ENCODE measurements around the gene ZNF593. TPM values are rescaled to one million over a fixed set of nuclear protein-coding genes. Genes with fewer than 3 reads are reported as not detected.

The ZNF593 gene
- polyA plus RNA-seq = 100 to 1,000 TPM in 2 of 4 donors, 10 to 100 TPM in 2; 27.7 to 152 (median 94.7) TPM
- long read RNA-seq, donor 1 = 0 reads
- long read RNA-seq, donor 2, transcript ZNF593-202 (3 exons, 675 nt) = major isoform, 27 of 27 reads
- long read RNA-seq, donor 2, partial matches to known transcripts = 0 of 27 reads
- long read RNA-seq, donor 2, other reads (novel, unspliced or antisense) = 0 of 27 reads
- long read RNA-seq, donor 3, transcript ZNF593-202 (3 exons, 675 nt) = major isoform, 33 of 34 reads
- long read RNA-seq, donor 3, partial matches to known transcripts = 0 of 34 reads
- long read RNA-seq, donor 3, other reads (novel, unspliced or antisense) = 0 of 34 reads
- long read RNA-seq, donor 4 = 0 reads
- long read RNA-seq, donor 5, transcript ZNF593-202 (3 exons, 675 nt) = major isoform, 6 of 6 reads
- long read RNA-seq, donor 5, partial matches to known transcripts = 0 of 6 reads
- long read RNA-seq, donor 5, other reads (novel, unspliced or antisense) = 0 of 6 reads
- long read RNA-seq, donor 6, transcript ZNF593-202 (3 exons, 675 nt) = major isoform, 28 of 29 reads
- long read RNA-seq, donor 6, partial matches to known transcripts = 0 of 29 reads
- long read RNA-seq, donor 6, other reads (novel, unspliced or antisense) = 0 of 29 reads
- long read RNA-seq, donor 7 = 0 reads
- long read RNA-seq, donor 8, partial matches to known transcripts = 0 of 2 reads
- long read RNA-seq, donor 8, other reads (novel, unspliced or antisense) = 0 of 2 reads
- long read RNA-seq, donor 9, partial matches to known transcripts = 0 of 4 reads
- long read RNA-seq, donor 9, other reads (novel, unspliced or antisense) = 0 of 4 reads
- long read RNA-seq, donor 10, transcript ZNF593-202 (3 exons, 675 nt) = major isoform, 17 of 17 reads
- long read RNA-seq, donor 10, partial matches to known transcripts = 0 of 17 reads
- long read RNA-seq, donor 10, other reads (novel, unspliced or antisense) = 0 of 17 reads

DNA sequence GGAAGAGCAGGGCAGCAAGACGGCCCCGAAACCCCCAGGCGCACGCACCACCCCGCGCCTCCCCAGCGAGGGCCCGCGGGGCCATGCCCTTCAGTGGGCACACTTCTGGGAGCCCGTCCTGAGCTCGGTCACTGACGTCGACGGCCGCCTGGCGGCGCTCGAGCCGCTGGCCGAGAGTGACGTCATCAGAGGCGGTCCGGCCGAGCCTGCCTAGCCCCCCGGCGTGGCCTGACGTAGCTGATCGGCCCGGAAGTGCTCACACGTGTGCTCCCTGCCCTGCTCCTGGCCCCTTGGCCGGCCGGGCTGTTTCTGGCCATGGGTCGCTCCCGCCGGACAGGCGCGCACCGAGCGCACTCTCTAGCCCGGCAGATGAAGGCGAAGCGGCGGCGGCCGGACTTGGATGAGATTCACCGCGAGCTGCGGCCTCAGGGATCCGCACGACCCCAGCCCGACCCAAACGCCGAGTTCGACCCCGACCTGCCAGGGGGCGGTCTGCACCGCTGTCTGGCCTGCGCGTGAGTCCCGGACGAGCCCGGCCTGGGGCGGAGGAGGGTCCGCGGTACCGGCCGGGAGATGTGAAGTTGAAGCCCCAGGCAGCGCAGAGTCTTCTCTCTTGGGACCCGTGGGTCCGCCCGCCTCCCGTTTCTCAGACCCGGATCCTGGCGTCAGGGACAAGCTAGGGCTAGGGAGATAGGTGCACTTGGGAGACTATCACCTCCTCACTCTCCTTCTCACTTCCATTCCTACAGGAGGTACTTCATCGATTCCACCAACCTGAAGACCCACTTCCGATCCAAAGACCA lies at the start of gene ZNF593:
TSS of gene ZNF593 (plus strand) at position 240 of the 803 bp plus-strand sequence. CDS start at position 316, 76 bp downstream.
- DNase-seq (peak; percentile 88 to 94), FAIRE-seq (no peak)
- H3K4me3 ChIP-seq (ENCODE audit: low read depth in 1 of 3, low read length in 3 of 3) = peak within 1 kb of the TSS; percentile 64 to 88 (median 64)
- no peaks in the 10 kb centered on the region for H3K27me3 ChIP-seq (ENCODE audit: control insufficient read depth in 3 of 3, insufficient read depth in 3 of 3, low read length in 3 of 3)
- H3K9me3 ChIP-seq (ENCODE audit: control insufficient read depth in 2 of 2, insufficient read depth in 1 of 2, low read depth in 1 of 2, low read length in 1 of 2) = no peaks in the 10 kb centered on the region
- peak within 1 kb of the TSS; percentile 34 to 90 (median 74) for H3K27ac ChIP-seq (ENCODE audit: low read depth in 1 of 3, low read length in 2 of 3)
- peaks cover 0 to 22% (median 0%) of the 10 kb centered on the region in 3 donors for H3K4me1 ChIP-seq (ENCODE audit: control insufficient read depth in 3 of 3, insufficient read depth in 2 of 3, low read depth in 1 of 3, low read length in 2 of 3)
- peaks cover 0 to 15% (median 0%) of the 10 kb centered on the region in 3 donors for H3K36me3 ChIP-seq (ENCODE audit: control insufficient read depth in 3 of 3, insufficient read depth in 2 of 3, low read depth in 1 of 3, low read length in 3 of 3)
- WGBS, 3 donors = 1% methylated on average over 57 to 76 of the region's 76 CpGs

DNA sequence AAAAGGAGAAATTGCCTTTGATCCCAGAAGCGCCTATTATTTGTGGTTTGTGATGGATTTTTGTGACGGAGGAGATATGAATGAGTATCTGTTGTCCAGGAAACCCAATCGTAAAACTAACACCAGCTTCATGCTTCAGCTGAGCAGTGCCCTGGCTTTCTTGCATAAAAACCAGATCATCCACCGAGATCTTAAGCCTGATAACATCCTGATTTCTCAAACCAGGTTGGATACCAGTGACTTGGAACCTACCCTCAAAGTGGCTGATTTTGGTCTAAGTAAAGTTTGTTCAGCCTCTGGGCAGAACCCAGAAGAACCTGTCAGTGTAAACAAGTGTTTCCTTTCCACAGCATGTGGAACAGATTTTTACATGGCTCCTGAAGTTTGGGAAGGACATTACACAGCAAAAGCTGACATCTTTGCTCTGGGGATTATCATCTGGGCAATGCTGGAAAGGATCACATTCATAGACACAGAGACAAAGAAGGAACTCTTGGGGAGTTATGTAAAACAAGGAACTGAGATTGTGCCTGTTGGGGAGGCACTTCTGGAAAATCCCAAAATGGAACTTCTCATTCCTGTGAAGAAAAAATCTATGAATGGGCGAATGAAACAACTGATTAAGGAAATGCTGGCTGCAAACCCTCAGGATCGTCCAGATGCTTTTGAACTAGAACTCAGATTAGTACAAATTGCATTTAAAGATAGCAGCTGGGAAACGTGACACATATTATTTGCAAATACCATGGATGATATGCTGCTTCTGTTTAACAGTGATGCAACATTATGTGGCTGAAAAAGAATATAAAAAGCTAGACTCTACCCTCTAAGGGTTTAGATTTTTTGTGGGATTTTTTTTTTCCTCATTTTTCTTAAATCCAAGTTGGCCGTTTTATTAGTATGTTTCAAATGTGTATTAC lies 47.6 kb upstream of the ZNF593 start:
- Histone ChIP-seq H3K4me1 (ENCODE audit: control insufficient read depth in 3 of 3, insufficient read depth in 2 of 3, low read depth in 1 of 3, low read length in 2 of 3) (peaks cover 0 to 8% (median 0%) of the 10 kb centered on the region in 3 donors), H3K36me3 (ENCODE audit: control insufficient read depth in 3 of 3, insufficient read depth in 2 of 3, low read depth in 1 of 3, low read length in 3 of 3) (peaks cover 2 to 24% (median 4%) of the 10 kb centered on the region in 3 donors), H3K4me3 (ENCODE audit: low read depth in 1 of 3, low read length in 3 of 3) (no peak overlapping the region), H3K27ac (ENCODE audit: low read depth in 1 of 3, low read length in 2 of 3) (peak overlapping the region in 1 of 3 donors; percentile 56), H3K27me3 (ENCODE audit: control insufficient read depth in 3 of 3, insufficient read depth in 3 of 3, low read length in 3 of 3) (no peaks in the 10 kb centered on the region), H3K9me3 (ENCODE audit: control insufficient read depth in 2 of 2, insufficient read depth in 1 of 2, low read depth in 1 of 2, low read length in 1 of 2) (no peaks in the 10 kb centered on the region)
- peak; percentile 53 for FAIRE-seq
- WGBS, 3 donors = 51 to 66% (median 62%) methylated on average over 8 of the region's 8 CpGs
- DNase-seq = no peak

DNA sequence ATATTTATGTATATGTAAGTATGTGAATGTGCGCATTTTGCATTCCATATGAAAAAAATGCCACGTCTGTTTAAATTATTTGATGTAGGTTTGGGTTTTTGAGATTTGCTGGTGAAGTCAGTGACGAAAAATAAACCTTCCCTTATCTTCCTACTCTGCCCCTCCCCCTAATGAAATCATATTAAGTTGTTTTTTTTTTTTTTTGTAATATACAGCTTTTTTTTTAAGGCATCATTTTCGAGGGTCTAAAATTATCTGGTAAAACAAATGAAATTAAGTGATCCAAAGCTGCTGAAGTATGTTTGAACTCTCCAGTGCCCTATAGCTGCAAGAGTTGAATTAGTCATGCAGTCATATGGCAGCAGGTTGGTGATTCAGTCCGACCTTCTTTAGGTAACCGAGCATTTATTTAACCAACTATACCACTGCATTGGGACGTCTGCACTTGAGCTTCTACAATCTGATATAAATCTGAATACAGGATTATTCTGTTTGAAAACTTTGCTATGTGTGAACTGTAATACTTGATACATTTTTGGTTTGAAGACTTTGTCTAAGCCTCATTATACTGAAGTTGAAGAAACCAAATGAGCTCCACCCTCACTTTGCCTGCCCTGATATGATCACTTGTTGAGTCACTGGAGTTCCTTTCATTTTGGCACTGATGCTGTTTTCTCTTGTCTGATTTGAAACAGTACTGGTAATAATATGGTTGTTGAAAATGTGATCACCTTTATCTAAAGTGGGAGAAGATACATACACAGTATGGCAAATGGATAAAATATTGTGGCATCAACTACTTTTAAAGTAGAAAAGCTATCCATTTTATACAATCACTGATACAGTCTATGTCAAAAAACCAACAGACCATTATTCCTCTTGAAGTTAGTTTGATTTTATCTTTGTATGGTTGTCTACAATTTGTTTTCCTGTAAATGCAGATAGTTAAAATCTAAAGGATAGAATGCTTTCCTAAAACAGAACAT lies 46.4 kb upstream of the ZNF593 start:
- no peaks in the 10 kb centered on the region for H3K27me3 ChIP-seq (ENCODE audit: control insufficient read depth in 3 of 3, insufficient read depth in 3 of 3, low read length in 3 of 3)
- H3K27ac ChIP-seq (ENCODE audit: low read depth in 1 of 3, low read length in 2 of 3) = no peak overlapping the region
- FAIRE-seq (no peak), DNase-seq (peak in 1 of 2 donors; percentile 36)
- peaks cover 2 to 13% (median 4%) of the 10 kb centered on the region in 3 donors for H3K36me3 ChIP-seq (ENCODE audit: control insufficient read depth in 3 of 3, insufficient read depth in 2 of 3, low read depth in 1 of 3, low read length in 3 of 3)
- WGBS, 3 donors = 74 to 86% (median 81%) methylated on average over 7 of the region's 7 CpGs
- H3K4me1 ChIP-seq (ENCODE audit: control insufficient read depth in 3 of 3, insufficient read depth in 2 of 3, low read depth in 1 of 3, low read length in 2 of 3) = peaks cover 0 to 17% (median 0%) of the 10 kb centered on the region in 3 donors
- H3K9me3 ChIP-seq (ENCODE audit: control insufficient read depth in 2 of 2, insufficient read depth in 1 of 2, low read depth in 1 of 2, low read length in 1 of 2) = no peaks in the 10 kb centered on the region
- no peak overlapping the region for H3K4me3 ChIP-seq (ENCODE audit: low read depth in 1 of 3, low read length in 3 of 3)

- no peak overlapping the region for H3K4me3 ChIP-seq (ENCODE audit: low read depth in 1 of 3, low read length in 3 of 3)
- FAIRE-seq = no peak
These were observed 45.0 kb upstream of the ZNF593 start for GRCh38 chr1:26124418-26125331.

GRCh38 chr1:26125382-26125781 lies 44.3 kb upstream of the ZNF593 start:
- Histone ChIP-seq H3K36me3 (ENCODE audit: control insufficient read depth in 3 of 3, insufficient read depth in 2 of 3, low read depth in 1 of 3, low read length in 3 of 3) (peaks cover 0 to 2% (median 2%) of the 10 kb centered on the region in 3 donors), H3K4me1 (ENCODE audit: control insufficient read depth in 3 of 3, insufficient read depth in 2 of 3, low read depth in 1 of 3, low read length in 2 of 3) (peaks cover 0 to 17% (median 0%) of the 10 kb centered on the region in 3 donors), H3K9me3 (ENCODE audit: control insufficient read depth in 2 of 2, insufficient read depth in 1 of 2, low read depth in 1 of 2, low read length in 1 of 2) (no peaks in the 10 kb centered on the region), H3K27me3 (ENCODE audit: control insufficient read depth in 3 of 3, insufficient read depth in 3 of 3, low read length in 3 of 3) (no peaks in the 10 kb centered on the region), H3K27ac (ENCODE audit: low read depth in 1 of 3, low read length in 2 of 3) (no peak overlapping the region), H3K4me3 (ENCODE audit: low read depth in 1 of 3, low read length in 3 of 3) (no peak overlapping the region)
- DNase-seq (no peak), FAIRE-seq (no peak)

More at GRCh38 chr1:26124418-26125331, 45.0 kb upstream of the ZNF593 start:
- Histone ChIP-seq H3K36me3 (ENCODE audit: control insufficient read depth in 3 of 3, insufficient read depth in 2 of 3, low read depth in 1 of 3, low read length in 3 of 3) (peaks cover 0 to 5% (median 2%) of the 10 kb centered on the region in 3 donors), H3K27ac (ENCODE audit: low read depth in 1 of 3, low read length in 2 of 3) (peak overlapping the region in 1 of 3 donors; percentile 49), H3K9me3 (ENCODE audit: control insufficient read depth in 2 of 2, insufficient read depth in 1 of 2, low read depth in 1 of 2, low read length in 1 of 2) (no peaks in the 10 kb centered on the region), H3K4me1 (ENCODE audit: control insufficient read depth in 3 of 3, insufficient read depth in 2 of 3, low read depth in 1 of 3, low read length in 2 of 3) (peaks cover 0 to 17% (median 0%) of the 10 kb centered on the region in 3 donors), H3K27me3 (ENCODE audit: control insufficient read depth in 3 of 3, insufficient read depth in 3 of 3, low read length in 3 of 3) (no peaks in the 10 kb centered on the region)
- DNase-seq = no peak
- WGBS, 3 donors = 48 to 68% (median 58%) methylated on average over 4 of the region's 4 CpGs

GRCh38 chr1:26125946-26126320 lies 43.8 kb upstream of the ZNF593 start:
- peak overlapping the region; percentile 62 to 77 (median 68) for H3K27ac ChIP-seq (ENCODE audit: low read depth in 1 of 3, low read length in 2 of 3)
- peaks cover 0 to 2% (median 0%) of the 10 kb centered on the region in 3 donors for H3K36me3 ChIP-seq (ENCODE audit: control insufficient read depth in 3 of 3, insufficient read depth in 2 of 3, low read depth in 1 of 3, low read length in 3 of 3)
- H3K4me3 ChIP-seq (ENCODE audit: low read depth in 1 of 3, low read length in 3 of 3) = no peak overlapping the region
- no peaks in the 10 kb centered on the region for H3K27me3 ChIP-seq (ENCODE audit: control insufficient read depth in 3 of 3, insufficient read depth in 3 of 3, low read length in 3 of 3)
- FAIRE-seq (no peak), DNase-seq (no peak)
- peaks cover 0 to 17% (median 0%) of the 10 kb centered on the region in 3 donors for H3K4me1 ChIP-seq (ENCODE audit: control insufficient read depth in 3 of 3, insufficient read depth in 2 of 3, low read depth in 1 of 3, low read length in 2 of 3)
- 13 to 32% (median 14%) methylated on average over 1 of the region's 1 CpG for WGBS, 3 donors
- no peaks in the 10 kb centered on the region for H3K9me3 ChIP-seq (ENCODE audit: control insufficient read depth in 2 of 2, insufficient read depth in 1 of 2, low read depth in 1 of 2, low read length in 1 of 2)

Measured in small intestine (tissue), 16 donors.